ENCODE results near the gene RNF227. TPM values are rescaled to one million over a fixed set of nuclear protein-coding genes. Genes with fewer than 3 reads are reported as not detected.
A peak's percentile ranks its signal among the peaks of the same experiment; 100 is the strongest.

The RNF227 gene
- total RNA-seq, 4 donors from 2014 or later, result 0.75 to 3.4 (median 2.7) TPM; not detected in 1

- peak overlapping the region; percentile 93 to 99 (median 96) for H3K27ac ChIP-seq
- TF ChIP-seq EP300 (IDR thresholded peaks at IDR 0.05; ENCODE audit: low read depth) (no peak), POLR2AphosphoS5 (IDR thresholded peaks at IDR 0.05) (peak in 1 of 3 donors; percentile 7)
- H3K4me3 ChIP-seq, result no peak overlapping the region
- H3K4me1 ChIP-seq, result peaks cover 15 to 69% (median 47%) of the 10 kb centered on the region in 4 donors
- in situ Hi-C loops (cut with MboI; ENCODE audit: low pct_ligation_motif_present in 1 of 4, low pct_unique_long_range_greater_than_20kb in 1 of 4, low sequenced_read_pairs in 3 of 4), result no loop called here
- intact Hi-C loops (cut with DNase I; ENCODE audit: low total_unique reads), result no loop called here
- no peaks in the 10 kb centered on the region for H3K27me3 ChIP-seq
- H3K9me3 ChIP-seq, result no peaks in the 10 kb centered on the region
- WGBS, 2 donors (ENCODE audit: low coverage in 1 of 2), result 64 to 74% methylated on average over 3 of the region's 3 CpGs
- DNase-seq, result no peak
- H3K36me3 ChIP-seq, result peaks cover 0 to 11% (median 0%) of the 10 kb centered on the region in 4 donors
Observed at GRCh38 chr17:7882629-7883028, 33.5 kb downstream of the RNF227 start.

- Histone ChIP-seq H3K36me3 (peaks cover 0 to 11% (median 0%) of the 10 kb centered on the region in 4 donors), H3K4me1 (peaks cover 15 to 65% (median 44%) of the 10 kb centered on the region in 4 donors), H3K9me3 (no peaks in the 10 kb centered on the region), H3K4me3 (no peak overlapping the region), H3K27ac (peak overlapping the region; percentile 93 to 99 (median 96)), H3K27me3 (no peaks in the 10 kb centered on the region)
- intact Hi-C loops (cut with DNase I; ENCODE audit: low total_unique reads) (no loop called here), in situ Hi-C loops (cut with MboI; ENCODE audit: low pct_ligation_motif_present in 1 of 4, low pct_unique_long_range_greater_than_20kb in 1 of 4, low sequenced_read_pairs in 3 of 4) (no loop called here)
- 64 to 73% methylated on average over 6 to 7 of the region's 7 CpGs for WGBS, 2 donors (ENCODE audit: low coverage in 1 of 2)
- DNase-seq, result no peak
- TF ChIP-seq EP300 (IDR thresholded peaks at IDR 0.05; ENCODE audit: low read depth), result no peak
- TF ChIP-seq CTCF (IDR thresholded peaks at IDR 0.05), result no peak
- no peak for TF ChIP-seq POLR2A (IDR thresholded peaks at IDR 0.05)
- no peak for TF ChIP-seq POLR2AphosphoS5 (IDR thresholded peaks at IDR 0.05)
Observed at GRCh38 chr17:7882068-7882467, 34.0 kb downstream of the RNF227 start.

- in situ Hi-C loops (cut with MboI; ENCODE audit: low pct_ligation_motif_present in 1 of 4, low pct_unique_long_range_greater_than_20kb in 1 of 4, low sequenced_read_pairs in 3 of 4), result no loop called here
Observed at GRCh38 chr17:7881276-7882054, 34.6 kb downstream of the RNF227 start.

GRCh38 chr17:7880076-7880868 is 35.8 kb downstream of the RNF227 start:
- H3K27me3 ChIP-seq, result no peaks in the 10 kb centered on the region
- intact Hi-C loops (cut with DNase I; ENCODE audit: low total_unique reads), result no loop called here
- H3K4me1 ChIP-seq, result peaks cover 8 to 51% (median 30%) of the 10 kb centered on the region in 4 donors
- 46 to 47% methylated on average over 3 of the region's 3 CpGs for WGBS, 2 donors (ENCODE audit: low coverage in 1 of 2)
- no peak for TF ChIP-seq EP300 (IDR thresholded peaks at IDR 0.05; ENCODE audit: low read depth)
- TF ChIP-seq CTCF (IDR thresholded peaks at IDR 0.05), result no peak
- TF ChIP-seq POLR2A (IDR thresholded peaks at IDR 0.05), result no peak
- no peak for TF ChIP-seq POLR2AphosphoS5 (IDR thresholded peaks at IDR 0.05)
- H3K27ac ChIP-seq, result peak overlapping the region in 1 of 4 donors; percentile 95
- H3K36me3 ChIP-seq, result peaks cover 0 to 11% (median 0%) of the 10 kb centered on the region in 4 donors
- DNase-seq, result no peak
- in situ Hi-C loops (cut with MboI; ENCODE audit: low pct_ligation_motif_present in 1 of 4, low pct_unique_long_range_greater_than_20kb in 1 of 4, low sequenced_read_pairs in 3 of 4), result no loop called here
- H3K4me3 ChIP-seq, result no peak overlapping the region
- H3K9me3 ChIP-seq, result no peaks in the 10 kb centered on the region

More at GRCh38 chr17:7881276-7882054, 34.6 kb downstream of the RNF227 start:
- H3K4me3 ChIP-seq, result no peak overlapping the region
- H3K9me3 ChIP-seq, result no peaks in the 10 kb centered on the region
- intact Hi-C loops (cut with DNase I; ENCODE audit: low total_unique reads), result no loop called here
- peak overlapping the region; percentile 93 to 99 (median 96) for H3K27ac ChIP-seq
- peaks cover 9 to 59% (median 38%) of the 10 kb centered on the region in 4 donors for H3K4me1 ChIP-seq
- TF ChIP-seq POLR2A (IDR thresholded peaks at IDR 0.05) (no peak), CTCF (IDR thresholded peaks at IDR 0.05) (no peak), POLR2AphosphoS5 (IDR thresholded peaks at IDR 0.05) (no peak), EP300 (IDR thresholded peaks at IDR 0.05; ENCODE audit: low read depth) (no peak)
- no peaks in the 10 kb centered on the region for H3K27me3 ChIP-seq
- 44 to 48% methylated on average over 7 of the region's 7 CpGs for WGBS, 2 donors (ENCODE audit: low coverage in 1 of 2)
- no peak for DNase-seq
- H3K36me3 ChIP-seq, result peaks cover 0 to 11% (median 0%) of the 10 kb centered on the region in 4 donors

Data from transverse colon (tissue), 4 donors.